ENCODE data around the gene DPF3. TPM values are rescaled to one million over a fixed set of nuclear protein-coding genes. Genes with fewer than 3 reads are reported as not detected.

The DPF3 gene
- total RNA-seq = 1.4 and 3.7 TPM in 2 replicates

GRCh38 chr14:72893636-72894322 is at the start of gene DPF3:
TSS of gene DPF3 (minus strand) at chr14:72894101. CDS start at chr14:72894088, 13 bp downstream.

DNA sequence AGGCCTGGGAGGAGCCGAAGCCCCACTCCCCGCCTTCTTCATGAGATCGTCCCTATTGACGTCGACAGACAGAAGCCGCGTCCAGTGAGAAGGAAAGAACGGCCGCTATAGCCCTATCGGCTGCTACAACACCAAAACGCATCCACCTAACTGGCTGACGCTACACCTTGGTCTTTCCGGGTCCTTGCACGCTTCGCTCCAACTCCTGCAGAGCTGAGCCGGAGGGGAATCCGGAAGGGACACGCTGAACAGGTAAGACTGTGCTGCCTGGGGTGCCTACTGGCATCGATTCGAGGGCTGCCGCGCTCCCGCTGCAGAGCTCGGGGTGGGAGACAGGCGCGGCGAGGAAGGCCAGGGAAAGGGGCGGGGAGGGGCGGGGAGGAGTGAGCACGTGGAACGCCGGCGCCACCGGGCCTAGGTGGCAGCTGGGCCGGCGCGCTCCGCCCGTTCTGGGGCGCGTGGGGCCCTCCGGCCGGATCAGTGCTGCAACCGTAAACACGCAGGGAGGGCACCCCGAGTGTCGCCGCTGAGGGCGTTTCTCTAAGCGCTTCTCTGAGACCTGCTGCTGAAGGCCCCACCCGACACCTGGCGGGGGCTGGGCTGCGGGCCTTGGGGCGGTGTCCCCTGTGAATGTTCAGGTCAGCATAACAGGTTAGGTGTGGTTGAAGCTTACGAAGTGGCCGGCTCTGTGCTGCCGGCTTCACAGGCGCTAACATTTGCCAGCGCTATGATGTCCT is 32.6 kb upstream of the DPF3 start, which contains the start of gene DCAF4:
Gene DCAF4 (plus strand): TSS at position 173 of the 737 bp plus-strand sequence. CDS start 11,515 bp downstream, outside the sequence.

Small RNA genes lying within 50 kb of the gene (small RNA-seq; reads per million reads assigned to genes)
- not detected for gene RF00019

Other genes starting within 250 kb of the DPF3 start
- 13.7 and 23.1 TPM in 2 replicates for gene DCAF4, start 32.4 kb upstream of the DPF3 start, total RNA-seq
- gene ZFYVE1, start 133.0 kb upstream of the DPF3 start, total RNA-seq = 14.7 and 18.4 TPM in 2 replicates
- gene RBM25, start 164.4 kb upstream of the DPF3 start, total RNA-seq = 28.7 and 35.2 TPM in 2 replicates
- 25.7 and 29.1 TPM in 2 replicates for gene PSEN1, start 242.4 kb upstream of the DPF3 start, total RNA-seq